Prostate gland (tissue), 2 donors: ENCODE measurements around the gene ORC3. TPM values are rescaled to one million over a fixed set of nuclear protein-coding genes. Genes with fewer than 3 reads are reported as not detected.
"Not testable (repeated sequence)": the region's sequence is repeated elsewhere in the genome, so short reads cannot be mapped to it uniquely, and the experiment has no call there.

Experiments
- DNase-seq: peaks from one replicate; pipeline ENCODE4 v3.0.0-alpha.2; 2019; ENCODE audit warnings: low spot score
- H3K27ac ChIP-seq, 2 donors: fragments of 200-600 bp; sonication (generic); 2 replicates each; pipeline ENCODE4 v1.5.1; 2017 to 2019
- H3K27me3 ChIP-seq: fragments of 200-600 bp; sonication (generic); replicated peaks from 2 replicates; pipeline ENCODE4 v1.5.1; 2019; ENCODE audit not compliant: insufficient read depth
- H3K36me3 ChIP-seq, 2 donors: fragments of 200-600 bp; sonication (generic); 1 replicate in 1 of 2; 2 replicates in 1 of 2; pipeline versions ENCODE4 v1.5.1 to v1.8.1; 2017 to 2019
- H3K4me1 ChIP-seq: fragments of 200-600 bp; sonication (generic); replicated peaks from 2 replicates; pipeline ENCODE4 v1.5.1; 2019
- H3K4me3 ChIP-seq, 2 donors: fragments of 200-600 bp; sonication (generic); 2 replicates each; pipeline ENCODE4 v1.5.1; 2017 to 2019
- H3K9me3 ChIP-seq: fragments of 200-600 bp; sonication (generic); 2 replicates; pipeline ENCODE4 v1.5.1; 2017
- POLR2A ChIP-seq: fragments of 450-650 bp; IDR thresholded peaks from one replicate; pipeline ENCODE4 v1.6.1; 2016; ENCODE audit warnings: antibody characterized with exemption, mild to moderate bottlenecking
- POLR2AphosphoS5 ChIP-seq: sonication (generic); formaldehyde crosslinking; IDR thresholded peaks from one replicate; pipeline ENCODE4 v1.6.1; 2017; ENCODE audit warnings: antibody characterized with exemption
- WGBS: methylation state at CpG from one replicate; pipeline ENCODE4 v1.1.5; 2018; 5-methylcytosine and 5-hydroxymethylcytosine counted together
- intact Hi-C: fragments of 100-400 bp; cut with DNase I; formaldehyde crosslinking; loops from one replicate; pipeline ENCODE4 v1.14.2; 2022
- total RNA-seq, 2 donors: library from RNA; depleted of rRNA; stranded (reverse); fragments of >200 nt; gene quantifications; one replicate each; pipeline ENCODE4 v1.1.0, GENCODE V29; 2016
- TF ChIP-seq, protein P1 (sequence below), 4 experiments: fragments of 200-600 bp in 2 of 4; fragments of 450-650 bp in 2 of 4; sonication (generic) in 2 of 4; IDR thresholded peaks; 1 replicate in 3 of 4; 2 replicates in 1 of 4; pipeline ENCODE4 v1.5.1; 2016 to 2019; ENCODE audit warnings: antibody characterized with exemption in 4 of 4, mild to moderate bottlenecking in 2 of 4, moderate library complexity in 2 of 4

The ORC3 gene
- total RNA-seq, 2 donors from 2014 or later, result 18.5 to 30.9 TPM

DNA sequence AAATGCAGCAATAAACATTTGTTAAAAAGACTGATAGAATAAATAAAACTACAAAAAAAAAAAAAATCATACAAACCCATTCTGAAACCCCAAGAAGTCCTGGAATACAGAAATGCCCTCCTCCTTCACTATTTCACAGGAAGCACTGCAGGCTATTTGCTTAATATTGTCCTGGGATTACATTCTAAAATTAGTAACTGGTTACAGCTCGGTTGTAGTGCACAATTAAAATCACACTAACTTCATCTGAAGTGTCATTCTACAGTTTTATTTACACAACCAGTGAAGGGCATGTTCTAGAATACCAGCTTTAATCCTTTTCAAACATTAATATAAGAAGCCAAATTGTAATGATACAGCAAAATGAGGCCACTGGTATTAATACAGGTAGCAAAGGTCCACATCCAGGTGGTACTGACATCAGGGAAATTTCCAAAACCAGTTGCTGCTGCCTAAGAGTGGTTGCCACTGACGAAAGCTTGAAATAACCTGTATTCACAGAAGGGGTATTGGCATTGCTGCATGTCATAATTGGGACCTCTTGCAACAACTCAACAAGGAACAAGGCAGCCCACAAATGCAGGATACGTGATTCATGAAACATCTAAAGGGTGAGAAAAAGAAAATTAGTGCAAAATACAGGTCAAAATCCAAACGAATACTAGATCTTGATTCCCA lies 85.2 kb downstream of the ORC3 start:
- Histone ChIP-seq H3K27me3 (no peaks in the 10 kb centered on the region), H3K9me3 (no peaks in the 10 kb centered on the region), H3K36me3 (no peaks in the 10 kb centered on the region), H3K27ac (no peak overlapping the region), H3K4me3 (no peak overlapping the region), H3K4me1 (no peaks in the 10 kb centered on the region)
- DNase-seq, result no peak
- 55% methylated on average over 4 of the region's 4 CpGs for WGBS
- TF ChIP-seq POLR2AphosphoS5 (no peak), POLR2A (no peak)
- TF ChIP-seq, protein P1, sequence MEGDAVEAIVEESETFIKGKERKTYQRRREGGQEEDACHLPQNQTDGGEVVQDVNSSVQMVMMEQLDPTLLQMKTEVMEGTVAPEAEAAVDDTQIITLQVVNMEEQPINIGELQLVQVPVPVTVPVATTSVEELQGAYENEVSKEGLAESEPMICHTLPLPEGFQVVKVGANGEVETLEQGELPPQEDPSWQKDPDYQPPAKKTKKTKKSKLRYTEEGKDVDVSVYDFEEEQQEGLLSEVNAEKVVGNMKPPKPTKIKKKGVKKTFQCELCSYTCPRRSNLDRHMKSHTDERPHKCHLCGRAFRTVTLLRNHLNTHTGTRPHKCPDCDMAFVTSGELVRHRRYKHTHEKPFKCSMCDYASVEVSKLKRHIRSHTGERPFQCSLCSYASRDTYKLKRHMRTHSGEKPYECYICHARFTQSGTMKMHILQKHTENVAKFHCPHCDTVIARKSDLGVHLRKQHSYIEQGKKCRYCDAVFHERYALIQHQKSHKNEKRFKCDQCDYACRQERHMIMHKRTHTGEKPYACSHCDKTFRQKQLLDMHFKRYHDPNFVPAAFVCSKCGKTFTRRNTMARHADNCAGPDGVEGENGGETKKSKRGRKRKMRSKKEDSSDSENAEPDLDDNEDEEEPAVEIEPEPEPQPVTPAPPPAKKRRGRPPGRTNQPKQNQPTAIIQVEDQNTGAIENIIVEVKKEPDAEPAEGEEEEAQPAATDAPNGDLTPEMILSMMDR (IDR thresholded peaks at IDR 0.05), result no peak
- intact Hi-C loops, result no loop called here

DNA sequence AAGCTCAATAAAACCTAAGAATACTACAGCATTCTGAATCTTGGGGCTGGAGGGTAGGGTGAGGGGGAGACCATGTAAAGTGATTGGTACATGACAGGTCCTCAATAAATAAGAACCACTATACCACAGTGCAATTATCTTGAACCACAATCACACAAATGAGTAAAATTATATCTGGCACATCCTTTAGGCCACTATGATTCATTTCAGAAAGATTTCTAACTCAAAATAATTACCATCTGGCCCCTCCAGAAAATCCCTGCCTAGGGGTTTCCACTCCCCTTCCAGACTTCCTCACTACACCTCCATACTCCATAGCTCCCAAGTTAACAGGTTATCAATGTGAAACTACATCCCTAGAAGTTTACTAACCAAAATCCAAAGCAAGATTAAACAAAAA lies 92.4 kb downstream of the ORC3 start:
- H3K36me3 ChIP-seq, result no peaks in the 10 kb centered on the region
- H3K4me3 ChIP-seq, result no peak overlapping the region
- no peaks in the 10 kb centered on the region for H3K4me1 ChIP-seq
- no peak for DNase-seq
- intact Hi-C loops, result no loop called here
- H3K27ac ChIP-seq, result no peak overlapping the region
- TF ChIP-seq POLR2AphosphoS5 (no peak), POLR2A (no peak)
- TF ChIP-seq, protein P1 (IDR thresholded peaks at IDR 0.05), result no peak
- H3K9me3 ChIP-seq, result no peaks in the 10 kb centered on the region
- H3K27me3 ChIP-seq, result no peaks in the 10 kb centered on the region

DNA sequence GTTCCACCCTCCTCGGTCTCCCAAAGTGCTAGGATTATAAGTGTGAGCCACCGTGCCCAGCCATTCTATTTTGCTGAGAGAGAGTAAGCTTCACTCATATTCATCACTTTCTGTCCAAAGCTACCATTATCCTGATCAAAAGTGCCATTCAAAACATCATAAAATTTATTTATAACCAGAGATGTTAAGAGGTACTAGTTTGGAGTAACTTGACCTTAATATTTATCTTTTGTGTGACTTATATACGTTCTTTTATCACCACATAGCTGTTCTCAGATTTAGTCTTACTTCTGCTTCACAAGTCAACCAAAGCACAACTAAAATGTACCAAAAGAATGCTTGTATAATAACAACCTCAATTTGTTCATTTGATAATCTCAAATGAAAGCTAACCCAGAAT lies 94.0 kb downstream of the ORC3 start:
- intact Hi-C loops, result no loop called here
- Histone ChIP-seq H3K4me1 (no peaks in the 10 kb centered on the region), H3K36me3 (no peaks in the 10 kb centered on the region), H3K27ac (no peak overlapping the region), H3K27me3 (no peaks in the 10 kb centered on the region), H3K9me3 (no peaks in the 10 kb centered on the region), H3K4me3 (no peak overlapping the region)
- 69% methylated on average over 3 of the region's 3 CpGs for WGBS
- TF ChIP-seq, protein P1 (IDR thresholded peaks at IDR 0.05), result no peak
- no peak for TF ChIP-seq POLR2A
- TF ChIP-seq POLR2AphosphoS5, result no peak
- DNase-seq, result no peak

DNA sequence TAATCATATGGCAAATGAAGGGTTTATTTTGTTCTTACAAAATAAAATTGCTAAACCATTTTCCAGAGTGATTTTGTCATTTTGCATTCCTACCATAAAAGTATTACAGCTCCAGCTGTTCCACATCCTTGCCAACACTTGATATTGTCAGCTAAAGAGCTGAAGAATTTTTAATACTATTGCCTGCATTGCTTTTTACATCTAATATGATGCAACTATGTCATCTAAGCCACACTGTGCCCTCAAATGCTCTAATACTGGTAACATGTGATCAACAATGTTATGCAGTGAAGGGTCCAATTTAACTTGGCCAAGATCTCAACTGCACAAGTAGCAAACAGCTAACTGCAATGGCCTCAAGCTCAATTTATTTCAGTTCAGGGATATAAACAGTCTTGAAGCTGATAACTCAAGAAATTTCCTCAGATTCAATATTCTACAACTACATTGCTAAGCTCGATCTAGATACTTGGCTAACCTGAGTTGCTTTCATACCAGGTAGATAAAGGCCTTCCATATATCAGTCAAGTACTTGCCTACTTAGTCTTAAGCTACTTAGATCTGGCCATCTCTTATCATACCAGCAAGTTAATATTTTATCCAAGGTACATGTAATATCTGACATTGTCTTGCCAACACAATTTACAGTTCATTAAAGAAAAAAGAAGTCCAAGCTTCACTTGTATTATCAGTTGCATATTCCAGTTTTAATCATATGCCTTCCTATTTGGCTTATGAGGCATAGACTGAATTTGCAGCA lies 95.1 kb downstream of the ORC3 start:
- intact Hi-C loops, result no loop called here
- Histone ChIP-seq H3K36me3 (no peaks in the 10 kb centered on the region), H3K9me3 (no peaks in the 10 kb centered on the region), H3K4me3 (no peak overlapping the region), H3K27me3 (no peaks in the 10 kb centered on the region), H3K4me1 (no peaks in the 10 kb centered on the region), H3K27ac (no peak overlapping the region)
- DNase-seq, result no peak
- TF ChIP-seq, protein P1 (IDR thresholded peaks at IDR 0.05), result no peak
- WGBS, result 97% methylated on average over 1 of the region's 1 CpG

DNA sequence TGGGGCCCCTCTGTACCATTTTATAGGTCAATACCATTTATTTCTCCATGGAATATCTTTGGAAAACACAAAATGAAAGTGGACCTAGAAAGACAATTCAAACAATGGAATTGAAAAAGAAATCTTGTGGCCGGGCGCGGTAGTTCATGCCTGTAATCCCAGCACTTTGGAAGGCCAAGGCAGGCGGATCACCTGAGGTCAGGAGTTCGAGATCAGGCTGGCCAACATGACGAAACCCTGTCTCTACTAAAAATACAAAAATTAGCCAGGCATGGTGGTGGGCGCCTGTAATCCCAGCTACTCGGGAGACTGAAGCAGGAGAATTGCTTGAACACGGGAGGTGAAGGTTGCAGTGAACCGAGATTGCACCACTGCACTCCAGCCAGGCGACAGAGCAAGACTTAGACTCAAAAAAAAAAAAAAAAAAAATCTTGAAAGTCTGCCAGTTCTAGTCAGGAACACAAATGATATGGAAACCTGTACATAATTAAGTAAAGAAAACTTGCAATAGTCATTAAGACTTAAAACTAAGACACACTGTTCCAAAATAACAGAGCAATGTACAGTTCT lies 96.8 kb downstream of the ORC3 start:
- H3K27ac ChIP-seq, H3K4me3 ChIP-seq, H3K4me1 ChIP-seq, H3K9me3 ChIP-seq, DNase-seq, H3K27me3 ChIP-seq, H3K36me3 ChIP-seq, intact Hi-C loops: not testable (repeated sequence)
- 90% methylated on average over 11 of the region's 11 CpGs for WGBS
